OCI-LY7 (cell line): ENCODE results near the gene STAT5B.

Experiments used
- CTCF ChIP-seq: fragments of 200-600 bp; sonication (generic); conservative IDR thresholded peaks from 2 replicates; pipeline ENCODE4 v1.5.1; 2014; ENCODE audit warnings: mild to moderate bottlenecking, antibody characterized with exemption, low read length, moderate library complexity, mixed read lengths
- EZH2phosphoT487 ChIP-seq: fragments of 200-600 bp; sonication (generic); IDR thresholded peaks from 2 replicates; pipeline ENCODE4 v1.6.1; 2018; ENCODE audit warnings: low read depth, borderline replicate concordance, mild to moderate bottlenecking, mixed run types, antibody characterized with exemption, low read length, moderate library complexity, mixed read lengths

DNA sequence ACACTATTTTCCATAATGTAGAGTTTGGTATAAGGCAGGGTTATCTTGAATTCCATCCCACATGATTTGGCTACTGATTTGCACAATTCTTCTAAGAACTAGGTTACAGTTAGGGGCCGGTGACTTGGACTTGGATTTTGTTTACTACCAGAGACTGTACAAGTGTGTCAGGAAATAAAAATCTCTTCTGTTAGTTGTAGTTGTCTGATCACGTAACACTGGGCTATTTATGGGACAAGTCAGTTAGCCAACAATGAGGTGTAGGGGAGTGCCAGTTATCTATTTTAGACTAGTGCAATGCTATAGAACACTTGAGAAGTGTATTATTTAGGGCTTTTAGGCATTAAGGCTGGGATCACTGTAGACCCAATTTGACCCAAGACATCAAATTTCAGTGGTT is 42.2 kb downstream of the STAT5B start:
- TF ChIP-seq CTCF (no peak), EZH2phosphoT487 (no peak)
